MCF 10A (cell line): ENCODE measurements around the gene GPC3. TPM values are rescaled to one million over a fixed set of nuclear protein-coding genes. Genes with fewer than 3 reads are reported as not detected.

Experiments used
- BruUV-seq: library from RNA; stranded (reverse); fragments of 400-500 nt; replicated peaks from 2 replicates; lab custom pipeline; 2021; lab: Mats Ljungman, UMichigan
- CTCF ChIA-PET: fragments of 300-600 bp; sonication (Branson Sonifier 250); formaldehyde crosslinking; extraction: SDS; loops from one replicate; lab custom pipeline; 2021; ENCODE audit warnings: antibody characterized with exemption, inconsistent platforms; lab: Yijun Ruan, JAX
- POLR2A ChIA-PET: fragments of 300-600, 350-650 bp; sonication (Branson Sonifier 250); formaldehyde crosslinking; extraction: SDS; loops from one replicate; lab custom pipeline; 2020; ENCODE audit warnings: antibody characterized with exemption, inconsistent platforms; lab: Yijun Ruan, JAX
- DNase-seq: peaks from one replicate; pipeline ENCODE4 v3.0.0-alpha.2; 2018; ENCODE audit not compliant: unreplicated experiment
- H3K27ac Mint-ChIP-seq: one replicate; pipeline ENCODE4 v1.8.0; 2022; ENCODE audit warnings: mild to moderate bottlenecking, low read depth, mixed read lengths; ENCODE audit not compliant: unreplicated experiment
- H3K27me3 Mint-ChIP-seq: one replicate; pipeline ENCODE4 v1.8.0; 2022; ENCODE audit warnings: mixed read lengths; ENCODE audit not compliant: insufficient read depth, unreplicated experiment
- H3K36me3 Mint-ChIP-seq: one replicate; pipeline ENCODE4 v1.8.0; 2022; ENCODE audit warnings: mild to moderate bottlenecking, moderate library complexity, mixed read lengths; ENCODE audit not compliant: insufficient read depth, unreplicated experiment
- H3K4me1 Mint-ChIP-seq: one replicate; pipeline ENCODE4 v1.8.0; 2022; ENCODE audit warnings: mixed read lengths; ENCODE audit not compliant: insufficient read depth, unreplicated experiment
- H3K4me3 Mint-ChIP-seq: one replicate; pipeline ENCODE4 v1.8.0; 2022; ENCODE audit warnings: mild to moderate bottlenecking, moderate library complexity, mixed read lengths; ENCODE audit not compliant: unreplicated experiment
- H3K9me3 Mint-ChIP-seq: one replicate; pipeline ENCODE4 v1.8.0; 2022; ENCODE audit warnings: mixed read lengths; ENCODE audit not compliant: unreplicated experiment
- intact Hi-C: fragments of 100-400 bp; cut with micrococcal nuclease; formaldehyde crosslinking; loops from 2 replicates; pipeline ENCODE4 v1.14.1; 2022
- total RNA-seq: library from RNA; stranded (reverse); gene quantifications from 2 replicates; pipeline ENCODE4 v1.2.3, GENCODE V29; 2022
- TF ChIP-seq, protein P1 (sequence below): fragments of 200-600 bp; IDR thresholded peaks from one replicate; pipeline ENCODE4 v1.8.0; 2022; ENCODE audit warnings: antibody characterized with exemption, mild to moderate bottlenecking; ENCODE audit not compliant: unreplicated experiment

GPC3 gene
- total RNA-seq, 1 experiment from 2014 or later: 0.37 TPM

GRCh38 chrX:133699023-133699728, 286.2 kb downstream of the GPC3 start:
- H3K9me3 Mint-ChIP-seq: no peaks in the 10 kb centered on the region
- BruUV-seq: no TSS peak
- no peak overlapping the region for H3K4me3 Mint-ChIP-seq
- POLR2A ChIA-PET: no interaction called here
- no peaks in the 10 kb centered on the region for H3K4me1 Mint-ChIP-seq
- no peak for DNase-seq
- no peak overlapping the region for H3K27ac Mint-ChIP-seq
- H3K27me3 Mint-ChIP-seq: peaks cover 85% of the 10 kb centered on the region
- TF ChIP-seq, protein P1, sequence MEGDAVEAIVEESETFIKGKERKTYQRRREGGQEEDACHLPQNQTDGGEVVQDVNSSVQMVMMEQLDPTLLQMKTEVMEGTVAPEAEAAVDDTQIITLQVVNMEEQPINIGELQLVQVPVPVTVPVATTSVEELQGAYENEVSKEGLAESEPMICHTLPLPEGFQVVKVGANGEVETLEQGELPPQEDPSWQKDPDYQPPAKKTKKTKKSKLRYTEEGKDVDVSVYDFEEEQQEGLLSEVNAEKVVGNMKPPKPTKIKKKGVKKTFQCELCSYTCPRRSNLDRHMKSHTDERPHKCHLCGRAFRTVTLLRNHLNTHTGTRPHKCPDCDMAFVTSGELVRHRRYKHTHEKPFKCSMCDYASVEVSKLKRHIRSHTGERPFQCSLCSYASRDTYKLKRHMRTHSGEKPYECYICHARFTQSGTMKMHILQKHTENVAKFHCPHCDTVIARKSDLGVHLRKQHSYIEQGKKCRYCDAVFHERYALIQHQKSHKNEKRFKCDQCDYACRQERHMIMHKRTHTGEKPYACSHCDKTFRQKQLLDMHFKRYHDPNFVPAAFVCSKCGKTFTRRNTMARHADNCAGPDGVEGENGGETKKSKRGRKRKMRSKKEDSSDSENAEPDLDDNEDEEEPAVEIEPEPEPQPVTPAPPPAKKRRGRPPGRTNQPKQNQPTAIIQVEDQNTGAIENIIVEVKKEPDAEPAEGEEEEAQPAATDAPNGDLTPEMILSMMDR: no peak
- intact Hi-C loops: no loop called here
- H3K36me3 Mint-ChIP-seq: no peaks in the 10 kb centered on the region
- CTCF ChIA-PET: interaction anchor here (0.6 to 2.1 kb wide), 10 partner anchors 10 to 1202 kb away, joined by 3 to 7 read pairs (median 4); no protein-coding TSS in a partner anchor

- no peak overlapping the region for H3K4me3 Mint-ChIP-seq
- CTCF ChIA-PET: interaction anchor here (0.6 to 2.1 kb wide), 14 partner anchors 9 to 1201 kb away, joined by 3 to 7 read pairs (median 4); no protein-coding TSS in a partner anchor
- H3K9me3 Mint-ChIP-seq: no peaks in the 10 kb centered on the region
- POLR2A ChIA-PET: no interaction called here
- TF ChIP-seq, protein P1: peak; percentile 14
- H3K27ac Mint-ChIP-seq: no peak overlapping the region
- peak; percentile 20 for DNase-seq
- H3K27me3 Mint-ChIP-seq: peaks cover 81% of the 10 kb centered on the region
- no peaks in the 10 kb centered on the region for H3K36me3 Mint-ChIP-seq
- intact Hi-C loops: no loop called here
- H3K4me1 Mint-ChIP-seq: no peaks in the 10 kb centered on the region
- BruUV-seq: no TSS peak
Observed at GRCh38 chrX:133698298-133698697, 287.1 kb downstream of the GPC3 start.

DNA sequence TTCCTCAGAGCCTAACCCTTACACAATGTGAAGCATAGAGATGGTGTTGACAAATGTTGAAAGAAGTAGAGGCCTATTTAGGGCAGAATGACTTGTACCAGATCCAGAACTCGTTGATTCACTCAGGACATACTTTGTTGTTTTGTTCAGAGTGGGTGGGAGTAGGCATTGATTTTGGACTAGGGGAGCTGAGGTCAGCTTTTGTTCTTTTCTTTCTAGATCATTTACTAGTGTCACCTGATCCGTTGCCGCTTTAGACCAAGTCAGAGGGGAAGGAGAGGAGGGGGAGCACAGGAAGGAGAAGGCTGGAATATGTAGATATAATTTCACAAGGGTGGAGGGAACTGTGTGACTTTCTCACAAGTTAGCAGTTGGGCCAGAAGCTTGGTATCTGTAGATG, 287.7 kb downstream of the GPC3 start:
- POLR2A ChIA-PET: no interaction called here
- TF ChIP-seq, protein P1: no peak
- no peaks in the 10 kb centered on the region for H3K4me1 Mint-ChIP-seq
- H3K4me3 Mint-ChIP-seq: no peak overlapping the region
- CTCF ChIA-PET: interaction anchor here (0.6 to 2.1 kb wide), 12 partner anchors 19 to 447 kb away, joined by 3 to 7 read pairs (median 4); no protein-coding TSS in a partner anchor
- intact Hi-C loops: no loop called here
- no peaks in the 10 kb centered on the region for H3K36me3 Mint-ChIP-seq
- BruUV-seq: no TSS peak
- DNase-seq: no peak
- H3K9me3 Mint-ChIP-seq: no peaks in the 10 kb centered on the region
- H3K27me3 Mint-ChIP-seq: peaks cover 76% of the 10 kb centered on the region
- H3K27ac Mint-ChIP-seq: no peak overlapping the region

- intact Hi-C loops: no loop called here
- H3K4me3 Mint-ChIP-seq: no peak overlapping the region
- TF ChIP-seq, protein P1: no peak
- no peak for DNase-seq
- peaks cover 52% of the 10 kb centered on the region for H3K27me3 Mint-ChIP-seq
- no peak overlapping the region for H3K27ac Mint-ChIP-seq
- H3K36me3 Mint-ChIP-seq: no peaks in the 10 kb centered on the region
- POLR2A ChIA-PET: no interaction called here
- H3K4me1 Mint-ChIP-seq: no peaks in the 10 kb centered on the region
- BruUV-seq: no TSS peak
- CTCF ChIA-PET: interaction anchor here (0.7 to 1.6 kb wide), 3 partner anchors 10 to 96 kb away, joined by 3 to 5 read pairs (median 3); no protein-coding TSS in a partner anchor
- H3K9me3 Mint-ChIP-seq: no peaks in the 10 kb centered on the region
Observed at GRCh38 chrX:133689997-133690599, 295.3 kb downstream of the GPC3 start.
